ENCODE results near the gene LRRC53.

LRRC53 gene

GRCh38 chr1:74512170-74512915, at the start of gene LRRC53:
TSS of gene LRRC53 (minus strand) at chr1:74512611. CDS start at chr1:74483349, 29,262 bp downstream.
- no peak for DNase-seq

GRCh38 chr1:74549932-74550331, 37.5 kb upstream of the LRRC53 start:
- DNase-seq = no peak

GRCh38 chr1:74548961-74549750, 36.7 kb upstream of the LRRC53 start:
- DNase-seq = no peak

GRCh38 chr1:74545821-74546220, 33.4 kb upstream of the LRRC53 start:
- DNase-seq = no peak

- no peak for DNase-seq
Measured at GRCh38 chr1:74534241-74534640, 21.8 kb upstream of the LRRC53 start.

GRCh38 chr1:74531796-74532195, 19.4 kb upstream of the LRRC53 start:
- DNase-seq = peak; percentile 73

- peak; percentile 59 for DNase-seq
Measured at GRCh38 chr1:74530892-74531291, 18.5 kb upstream of the LRRC53 start.

GRCh38 chr1:74528123-74528522, 15.7 kb upstream of the LRRC53 start:
- no peak for DNase-seq

GRCh38 chr1:74526708-74527107, 14.3 kb upstream of the LRRC53 start:
- no peak for DNase-seq

- no peak for DNase-seq
Measured at GRCh38 chr1:74523873-74524480, 11.6 kb upstream of the LRRC53 start.

GRCh38 chr1:74522148-74522547, 9.7 kb upstream of the LRRC53 start:
- DNase-seq = no peak

GRCh38 chr1:74517599-74518051, 5.2 kb upstream of the LRRC53 start:
- DNase-seq = no peak

- DNase-seq = no peak
Measured at GRCh38 chr1:74513411-74514300, 1.2 kb upstream of the LRRC53 start.

GRCh38 chr1:74508449-74508848, 4.0 kb downstream of the LRRC53 start:
- DNase-seq = no peak

GRCh38 chr1:74505928-74506710, 6.3 kb downstream of the LRRC53 start:
- no peak for DNase-seq

- DNase-seq = no peak
Measured at GRCh38 chr1:74504933-74505512, 7.4 kb downstream of the LRRC53 start.

- DNase-seq = peak; percentile 56
Measured at GRCh38 chr1:74504125-74504932, 8.1 kb downstream of the LRRC53 start.

- no peak for DNase-seq
Measured at GRCh38 chr1:74502858-74503257, 9.6 kb downstream of the LRRC53 start.

GRCh38 chr1:74502432-74502831, 10.0 kb downstream of the LRRC53 start:
- no peak for DNase-seq

- DNase-seq = no peak
Measured at GRCh38 chr1:74498901-74499300, 13.5 kb downstream of the LRRC53 start.

GRCh38 chr1:74496669-74497068, 15.7 kb downstream of the LRRC53 start:
- DNase-seq = no peak

All from NCI-H1105 (cell line).